Measurements from ENCODE around the gene IGSF21. TPM values are rescaled to one million over a fixed set of nuclear protein-coding genes. Genes with fewer than 3 reads are reported as not detected.

IGSF21 gene
- total and polyA plus RNA-seq, 10 of the 15 experiments (the other 5 are each of a cell fraction or from before 2014, with no cell fraction given), result 0.03 to 0.49 TPM; not detected in 8

GRCh38 chr1:18176619-18177018, 69.0 kb downstream of the IGSF21 start:
- BruUV-seq (replicated peaks), result no TSS peak
- no peak overlapping the region for H3K4me3 ChIP-seq
- intact Hi-C loops (cut with micrococcal nuclease; ENCODE audit: unreplicated experiment) (no loop called here), in situ Hi-C loops (cut with MboI) (no loop called here)
- no peak overlapping the region for H3K27ac ChIP-seq (ENCODE audit: control insufficient read depth, insufficient read depth)
- TF ChIP-seq NKRF (conservative IDR thresholded peaks at IDR 0.05) (no peak), NR2F1 (conservative IDR thresholded peaks at IDR 0.05) (no peak), EZH2 (IDR thresholded peaks at IDR 0.05; ENCODE audit: borderline replicate concordance, control insufficient read depth, low read depth, low read length) (no peak), NRF1 (conservative IDR thresholded peaks at IDR 0.05; ENCODE audit: low read depth, low read length) (no peak), CUX1 (IDR thresholded peaks at IDR 0.05; ENCODE audit: insufficient replicate concordance, low read depth, low read length) (no peak), POLR2AphosphoS5 (IDR thresholded peaks at IDR 0.05; ENCODE audit: low read length) (no peak), CBX5 (IDR thresholded peaks at IDR 0.05; ENCODE audit: low read depth) (no peak), TCF12 (IDR thresholded peaks at IDR 0.05; ENCODE audit: low read depth, low read length) (no peak), ZNF384 (IDR thresholded peaks at IDR 0.05; ENCODE audit: borderline replicate concordance, low read depth, low read length) (no peak), USF1 (IDR thresholded peaks at IDR 0.05; ENCODE audit: borderline replicate concordance, extremely low read length, insufficient read depth, low read depth, low read length) (no peak), RB1 (IDR thresholded peaks at IDR 0.05; ENCODE audit: borderline replicate concordance) (no peak)
- no peaks in the 10 kb centered on the region for H4K20me1 ChIP-seq (ENCODE audit: control insufficient read depth, insufficient read depth)
- ChIA-PET POLR2A (no interaction called here), CTCF (no interaction called here), RAD21 (ENCODE audit: unreplicated experiment) (no interaction called here), SMC1A (ENCODE audit: uncharacterized antibody, unreplicated experiment) (no interaction called here)
- H3K9ac ChIP-seq (ENCODE audit: control insufficient read depth, insufficient read depth, low read length), result no peak overlapping the region
- H3K36me3 ChIP-seq (ENCODE audit: control insufficient read depth in 2 of 2, insufficient read depth in 2 of 2, low read length in 1 of 2), result no peaks in the 10 kb centered on the region
- H3K79me2 ChIP-seq (ENCODE audit: control insufficient read depth, insufficient read depth, low read length), result no peaks in the 10 kb centered on the region
- no peak overlapping the region for H2AFZ ChIP-seq (ENCODE audit: control insufficient read depth, low read depth, low read length)
- 11% methylated on average over 4 of the region's 4 CpGs for WGBS (ENCODE audit: insufficient coverage, insufficient replicate concordance, low lambda C conversion rate, missing lambda C conversion rate)
- no peaks in the 10 kb centered on the region; a peak in 1 of 4 replicates for H3K27me3 ChIP-seq (replicated peaks in 1 of 2; ENCODE audit: control insufficient read depth in 2 of 2, insufficient read depth in 2 of 2, low read length in 1 of 2)
- no peak for ATAC-seq
- no peak overlapping the region for H3K4me2 ChIP-seq (ENCODE audit: control insufficient read depth, insufficient read depth)
- no peak for DNase-seq (ENCODE audit: low read depth, low spot score)
- H3K9me3 ChIP-seq (replicated peaks; ENCODE audit: control insufficient read depth, insufficient read depth, low read length), result no peaks in the 10 kb centered on the region
- no peak for FAIRE-seq
- H3K4me1 ChIP-seq (ENCODE audit: control insufficient read depth, insufficient read depth, low read length), result no peaks in the 10 kb centered on the region

All from GM12878 (cell line).